GM19328 (cell line): ENCODE measurements around the gene LDLRAD4.

Source experiments
- ATAC-seq: cut with Tn5 transposase; IDR thresholded peaks from one replicate; pipeline ENCODE4 v1.9.1; 2021; ENCODE audit warnings: mild to moderate bottlenecking, moderate library complexity; ENCODE audit not compliant: unreplicated experiment

The LDLRAD4 gene

DNA sequence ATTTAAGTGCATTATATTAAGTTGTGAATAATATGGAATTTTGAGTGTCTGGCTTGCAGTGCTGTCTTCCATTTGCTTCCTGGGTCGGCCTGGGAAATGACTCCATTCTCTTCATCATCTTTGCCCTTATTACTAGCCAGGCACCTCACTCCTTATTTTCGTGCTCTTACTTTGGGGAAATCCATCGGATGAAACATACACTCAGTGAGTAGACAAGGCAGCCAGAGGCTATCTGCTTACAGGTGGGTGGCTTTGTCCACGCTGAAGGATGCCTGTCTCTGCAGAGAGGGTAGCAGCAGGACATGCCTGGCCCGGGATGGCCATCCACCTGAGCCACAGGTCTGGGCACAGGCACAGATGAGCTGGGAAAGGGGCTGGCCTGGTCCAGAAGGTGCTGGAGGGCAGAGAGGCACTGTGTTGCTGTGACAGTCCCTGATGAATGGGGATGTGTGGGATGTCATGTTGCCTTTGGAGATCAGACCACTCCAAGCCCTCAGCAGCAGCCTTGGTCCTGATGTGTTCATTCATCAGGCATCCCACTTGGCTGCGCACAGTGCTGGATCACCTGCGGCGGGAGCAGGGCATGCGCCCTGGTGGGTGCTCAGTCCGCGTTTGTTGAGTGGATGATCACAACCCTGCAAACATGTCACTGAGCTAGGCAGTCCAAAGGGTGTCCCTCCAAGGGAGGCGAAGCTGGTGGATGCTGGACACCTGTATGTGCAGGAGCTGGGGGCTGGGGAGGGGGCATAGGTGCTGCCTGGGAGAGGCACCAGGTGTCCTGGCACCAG, 236.0 kb downstream of the LDLRAD4 start:
- no peak for ATAC-seq

DNA sequence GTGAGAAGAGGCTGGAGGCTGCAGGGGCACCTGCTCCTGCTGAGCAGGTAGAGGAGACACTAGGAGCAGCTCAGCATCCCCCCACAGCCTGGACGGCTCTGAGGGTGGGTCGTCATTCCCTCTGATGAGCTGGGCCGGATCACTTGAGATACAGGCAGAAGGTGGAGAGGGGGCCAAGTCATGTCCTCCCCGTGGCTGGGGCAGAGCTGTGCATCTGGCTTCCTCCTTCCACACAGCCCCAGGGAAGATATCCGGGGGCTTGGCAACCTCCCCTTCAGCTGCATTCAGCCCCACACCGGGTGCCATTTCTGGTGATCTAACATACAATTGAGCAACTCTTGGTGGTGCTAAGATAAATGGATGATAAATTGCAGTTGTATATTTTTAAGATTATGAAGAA, 236.9 kb downstream of the LDLRAD4 start:
- no peak for ATAC-seq

- no peak for ATAC-seq
These were observed 237.5 kb downstream of the LDLRAD4 start for GRCh38 chr18:13455960-13456481.

GRCh38 chr18:13456736-13457271, 238.2 kb downstream of the LDLRAD4 start:
- no peak for ATAC-seq

- no peak for ATAC-seq
These were observed 238.8 kb downstream of the LDLRAD4 start for GRCh38 chr18:13457327-13457726.

- no peak for ATAC-seq
These were observed 242.4 kb downstream of the LDLRAD4 start for GRCh38 chr18:13460946-13461345.

DNA sequence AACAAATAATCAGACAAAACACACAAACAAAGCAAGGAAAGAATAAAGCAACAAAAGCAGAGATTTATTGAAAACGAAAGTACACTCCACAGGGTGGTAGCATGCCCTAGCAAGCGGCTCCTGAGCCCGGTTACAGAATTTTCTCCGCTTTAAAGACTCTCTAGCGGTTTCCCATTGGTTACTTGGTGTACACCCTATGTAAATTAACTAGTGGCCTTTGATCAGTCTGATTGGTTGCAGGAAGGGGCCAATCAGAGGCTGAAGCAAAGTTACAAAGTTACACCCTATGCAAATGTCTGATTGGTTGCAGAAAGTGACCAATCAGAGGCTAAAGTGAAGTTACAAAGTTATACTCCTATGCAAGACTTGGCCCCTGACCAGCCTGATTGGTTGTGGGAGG, 242.9 kb downstream of the LDLRAD4 start:
- no peak for ATAC-seq

DNA sequence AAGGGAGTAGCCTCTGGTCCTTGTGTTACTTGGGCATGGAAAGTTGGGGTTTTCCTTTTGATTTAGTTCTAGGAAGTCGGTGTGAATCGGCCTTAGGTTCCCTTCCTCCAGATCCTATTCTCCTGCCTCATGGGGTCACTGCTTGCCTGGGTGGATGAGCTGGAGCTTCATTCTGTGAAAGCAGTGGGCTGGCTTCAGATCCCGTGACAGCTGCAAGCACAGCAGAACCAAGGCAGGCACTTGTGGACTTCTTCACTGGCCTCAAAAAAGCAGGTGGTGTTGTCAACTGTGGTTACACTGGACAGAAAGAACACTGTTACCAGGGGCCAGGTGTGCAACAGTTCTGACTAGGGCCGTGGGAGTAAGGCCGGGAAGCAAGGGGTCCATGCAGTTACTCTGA, 243.4 kb downstream of the LDLRAD4 start:
- no peak for ATAC-seq

DNA sequence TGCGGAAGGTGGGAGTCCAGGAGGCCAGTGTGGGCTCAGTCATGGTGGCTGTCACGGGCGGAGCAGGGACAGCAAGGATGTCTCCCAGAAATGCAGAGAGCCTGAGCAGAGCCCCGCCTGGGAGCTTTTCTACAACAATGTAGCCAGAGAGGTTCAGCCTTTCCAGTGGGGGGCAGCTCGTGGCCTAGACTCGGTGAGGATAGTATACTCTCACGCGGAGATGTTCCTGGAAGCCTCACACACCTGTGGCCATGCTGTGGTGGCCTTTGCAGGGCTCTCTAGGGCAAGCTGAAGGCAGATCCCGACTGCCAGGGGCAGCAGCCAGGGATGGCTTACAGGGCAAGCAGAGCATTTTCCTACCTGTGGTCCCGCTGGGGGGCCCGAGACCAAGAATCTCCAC, 244.1 kb downstream of the LDLRAD4 start:
- no peak for ATAC-seq

GRCh38 chr18:13463526-13464210, 245.1 kb downstream of the LDLRAD4 start:
- ATAC-seq = no peak

- peak; percentile 95 for ATAC-seq
These were observed 246.0 kb downstream of the LDLRAD4 start for GRCh38 chr18:13464432-13465123.

- ATAC-seq = peak; percentile 21
These were observed 246.5 kb downstream of the LDLRAD4 start for GRCh38 chr18:13465124-13465446.

DNA sequence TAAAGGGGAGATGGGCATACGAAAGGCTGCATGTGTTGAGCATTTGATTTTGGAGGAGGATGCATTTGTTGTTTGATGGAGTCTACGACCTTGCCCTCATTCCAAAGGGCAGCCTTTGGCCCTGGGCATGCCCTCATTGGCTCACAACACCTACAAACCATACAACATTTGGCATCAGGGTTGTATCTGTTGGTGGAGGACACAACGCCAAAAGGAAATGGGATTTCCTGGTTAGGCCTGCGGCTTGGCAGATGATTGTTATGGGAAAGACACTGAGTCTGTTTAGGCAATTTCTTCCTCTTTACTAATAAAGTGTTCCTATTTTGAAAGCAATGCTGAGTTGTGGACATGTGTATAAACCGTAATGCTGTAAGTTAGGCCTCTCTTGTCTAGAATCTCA, 246.9 kb downstream of the LDLRAD4 start:
- ATAC-seq = no peak

- no peak for ATAC-seq
These were observed 252.1 kb downstream of the LDLRAD4 start for GRCh38 chr18:13470516-13471197.

DNA sequence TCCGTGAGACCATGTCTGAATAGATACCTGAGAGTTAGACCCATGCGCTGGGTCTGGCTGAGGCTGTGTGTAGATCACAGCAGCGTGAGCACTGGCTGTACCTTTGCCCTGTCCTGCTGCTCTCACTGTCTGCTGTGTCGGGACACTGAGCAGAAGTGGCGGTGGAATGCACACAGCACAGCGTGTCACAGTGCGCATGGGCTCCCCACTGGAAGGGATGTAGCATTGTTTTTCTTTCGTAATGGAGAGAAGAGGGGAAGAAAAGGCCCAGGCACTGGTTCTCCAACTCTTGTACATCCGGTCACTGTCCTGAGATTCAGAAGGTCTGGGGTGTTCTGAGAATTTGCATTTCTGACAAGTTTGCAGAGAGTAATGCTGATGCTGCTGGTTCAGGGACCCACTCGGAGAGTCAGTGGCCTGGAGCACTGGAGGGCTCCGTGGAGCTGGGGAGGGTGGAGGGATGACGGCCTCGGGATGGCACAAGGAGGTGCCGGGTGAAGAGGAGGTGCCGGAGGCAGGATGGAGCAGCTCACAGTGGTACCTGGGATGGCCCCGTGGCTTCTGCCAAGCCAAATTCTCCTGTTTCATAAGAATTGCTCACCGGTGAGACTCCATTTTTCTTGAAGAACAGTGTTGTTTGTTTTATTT, 252.8 kb downstream of the LDLRAD4 start:
- no peak for ATAC-seq

DNA sequence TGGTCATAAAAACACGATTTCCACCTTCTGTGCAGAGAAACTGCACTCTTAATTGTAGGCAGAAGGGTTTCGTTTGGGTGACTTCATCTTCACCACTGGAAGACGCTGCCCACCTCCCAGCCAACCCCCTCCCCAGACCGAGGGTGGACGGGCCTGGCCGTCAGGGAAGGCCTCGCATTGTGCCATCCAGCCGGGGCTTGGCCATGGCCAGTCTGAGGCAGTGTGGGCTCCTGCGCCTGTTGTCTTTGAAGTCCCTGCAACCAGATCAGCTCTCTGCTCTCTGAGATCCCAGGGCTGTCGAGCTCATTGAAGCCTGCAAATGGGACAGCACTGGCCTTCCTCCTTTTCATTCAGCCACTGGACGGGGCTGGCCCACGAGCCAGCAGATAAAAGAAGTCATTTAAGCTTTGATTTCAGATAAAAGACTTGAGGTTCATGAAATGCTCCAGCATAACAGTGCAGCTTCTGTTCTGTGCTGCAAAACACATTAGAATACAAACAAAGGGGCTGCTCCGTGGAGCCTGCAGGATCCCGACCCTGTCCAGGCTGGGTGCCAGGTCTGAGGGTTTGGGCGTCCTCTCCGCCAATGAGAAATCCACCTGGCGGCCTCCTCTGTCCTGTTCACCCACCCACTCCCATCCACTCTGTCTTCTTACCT, 253.5 kb downstream of the LDLRAD4 start:
- ATAC-seq = no peak

DNA sequence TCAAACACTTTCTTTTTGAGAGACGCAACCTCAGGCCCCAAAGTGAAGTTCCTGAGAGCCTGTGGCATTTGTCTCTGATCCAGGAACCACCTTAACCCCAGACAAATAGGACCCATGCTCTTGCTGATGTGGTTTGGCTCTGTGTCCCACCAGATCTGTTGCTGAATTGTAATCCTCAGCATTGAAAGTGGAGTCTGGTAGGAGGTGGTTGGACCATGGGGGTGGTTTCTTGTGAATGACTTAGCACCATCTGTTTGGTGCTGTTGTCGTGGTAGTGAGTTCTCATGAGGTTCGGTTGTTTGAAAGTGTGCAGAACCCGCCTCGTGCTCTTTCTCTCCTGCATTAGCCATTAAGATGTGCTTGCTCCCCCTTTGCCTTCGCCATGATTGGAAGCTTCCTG, 255.2 kb downstream of the LDLRAD4 start:
- ATAC-seq = no peak

DNA sequence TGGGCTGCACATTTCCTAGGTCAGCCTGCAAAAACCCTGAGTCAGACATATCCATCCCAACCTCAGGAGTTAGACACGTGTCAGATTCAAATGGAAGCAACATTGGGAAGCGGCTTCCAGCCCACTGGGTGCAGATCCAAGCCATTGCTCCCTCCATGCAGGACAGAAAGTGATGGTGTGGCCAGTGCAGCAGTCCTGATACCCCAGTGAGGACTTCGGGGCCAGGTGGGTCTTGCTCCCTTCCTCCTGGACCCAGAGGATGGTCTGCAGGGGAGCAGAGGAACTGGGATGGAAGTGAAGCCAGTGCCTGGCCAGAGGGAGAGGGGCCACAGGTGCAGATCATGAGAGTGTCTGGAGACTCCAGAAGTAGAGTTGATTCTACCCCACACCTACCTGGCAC, 255.8 kb downstream of the LDLRAD4 start:
- no peak for ATAC-seq

DNA sequence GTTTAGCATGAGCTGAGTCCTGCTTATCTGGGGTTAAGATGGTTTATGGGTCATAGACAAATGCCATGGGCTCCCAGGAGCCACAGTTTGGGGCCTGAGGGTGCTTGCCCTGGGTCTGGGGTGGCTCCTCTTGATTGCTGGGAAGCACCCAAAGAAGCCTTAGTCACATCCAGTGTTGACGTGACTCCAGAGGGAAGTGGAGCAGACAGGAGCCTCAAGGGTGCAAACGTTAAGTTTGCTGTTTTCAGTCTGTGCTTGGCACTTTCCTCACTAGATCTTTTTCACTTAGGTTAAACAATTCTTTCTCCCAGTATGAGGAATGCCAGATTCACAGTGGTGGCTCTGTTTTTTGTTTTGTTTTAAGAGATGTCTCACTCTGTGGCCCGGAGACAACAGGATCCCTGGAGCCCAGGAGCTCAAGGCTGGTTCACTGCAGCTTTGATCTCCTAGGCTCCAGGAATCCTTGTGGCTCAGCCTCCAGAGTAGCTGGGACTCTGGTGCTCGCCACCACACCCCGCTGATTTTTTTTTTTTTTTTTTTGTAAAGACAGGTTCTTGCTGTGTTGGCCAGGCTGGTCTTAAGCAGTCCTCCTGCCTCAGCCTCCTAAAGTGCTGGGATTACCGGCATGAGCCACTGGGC, 256.5 kb downstream of the LDLRAD4 start:
- no peak for ATAC-seq
